GM23248 (cell line): ENCODE data around the gene MYBPH.

Experiments
- EZH2 ChIP-seq: fragments of 200-600 bp; sonication (generic); IDR thresholded peaks from 2 replicates; pipeline ENCODE4 v1.6.1; 2018; ENCODE audit warnings: antibody characterized with exemption, mild to moderate bottlenecking; ENCODE audit not compliant: insufficient read depth, poor library complexity, severe bottlenecking
- EZH2phosphoT487 ChIP-seq: fragments of 200-600 bp; sonication (generic); IDR thresholded peaks from 2 replicates; pipeline ENCODE4 v1.6.1; 2018; ENCODE audit warnings: antibody characterized with exemption, moderate library complexity, mild to moderate bottlenecking, low read depth; ENCODE audit not compliant: insufficient read depth

DNA sequence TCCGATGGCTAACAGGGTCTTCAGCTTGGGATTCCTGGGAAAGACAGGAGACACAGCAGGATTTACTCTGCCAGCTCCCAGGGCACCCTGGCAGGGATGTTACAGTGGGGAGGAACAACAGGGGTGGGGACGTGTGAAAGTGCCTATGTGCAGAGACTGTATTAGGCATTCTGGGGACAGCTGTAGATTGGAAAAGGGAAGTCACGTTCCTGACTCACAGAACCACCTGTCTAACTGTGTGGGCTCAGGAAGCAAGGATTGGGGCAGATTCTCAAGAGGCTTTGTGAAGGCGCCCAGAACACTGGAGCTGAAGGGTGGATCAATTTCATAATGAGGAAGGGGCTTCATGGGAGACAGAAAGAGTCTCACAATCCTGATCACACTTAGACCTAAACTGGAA, 49.4 kb upstream of the MYBPH start:
- TF ChIP-seq EZH2 (no peak), EZH2phosphoT487 (no peak)
